GM12872 (cell line): ENCODE data around the gene SPOCK3.

ENCODE experiments used
- TF ChIP-seq, protein P1 (sequence below): IDR thresholded peaks from 3 replicates; pipeline ENCODE4 v1.5.1; 2011; ENCODE audit warnings: low read depth, mild to moderate bottlenecking, low read length, moderate library complexity; ENCODE audit not compliant: insufficient read depth

Gene SPOCK3

GRCh38 chr4:166965562-166965961 lies 268.7 kb downstream of the SPOCK3 start:
- TF ChIP-seq, protein P1, sequence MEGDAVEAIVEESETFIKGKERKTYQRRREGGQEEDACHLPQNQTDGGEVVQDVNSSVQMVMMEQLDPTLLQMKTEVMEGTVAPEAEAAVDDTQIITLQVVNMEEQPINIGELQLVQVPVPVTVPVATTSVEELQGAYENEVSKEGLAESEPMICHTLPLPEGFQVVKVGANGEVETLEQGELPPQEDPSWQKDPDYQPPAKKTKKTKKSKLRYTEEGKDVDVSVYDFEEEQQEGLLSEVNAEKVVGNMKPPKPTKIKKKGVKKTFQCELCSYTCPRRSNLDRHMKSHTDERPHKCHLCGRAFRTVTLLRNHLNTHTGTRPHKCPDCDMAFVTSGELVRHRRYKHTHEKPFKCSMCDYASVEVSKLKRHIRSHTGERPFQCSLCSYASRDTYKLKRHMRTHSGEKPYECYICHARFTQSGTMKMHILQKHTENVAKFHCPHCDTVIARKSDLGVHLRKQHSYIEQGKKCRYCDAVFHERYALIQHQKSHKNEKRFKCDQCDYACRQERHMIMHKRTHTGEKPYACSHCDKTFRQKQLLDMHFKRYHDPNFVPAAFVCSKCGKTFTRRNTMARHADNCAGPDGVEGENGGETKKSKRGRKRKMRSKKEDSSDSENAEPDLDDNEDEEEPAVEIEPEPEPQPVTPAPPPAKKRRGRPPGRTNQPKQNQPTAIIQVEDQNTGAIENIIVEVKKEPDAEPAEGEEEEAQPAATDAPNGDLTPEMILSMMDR: no peak

- TF ChIP-seq, protein P1: no peak
Observed at GRCh38 chr4:166957451-166957850, 276.8 kb downstream of the SPOCK3 start.

DNA sequence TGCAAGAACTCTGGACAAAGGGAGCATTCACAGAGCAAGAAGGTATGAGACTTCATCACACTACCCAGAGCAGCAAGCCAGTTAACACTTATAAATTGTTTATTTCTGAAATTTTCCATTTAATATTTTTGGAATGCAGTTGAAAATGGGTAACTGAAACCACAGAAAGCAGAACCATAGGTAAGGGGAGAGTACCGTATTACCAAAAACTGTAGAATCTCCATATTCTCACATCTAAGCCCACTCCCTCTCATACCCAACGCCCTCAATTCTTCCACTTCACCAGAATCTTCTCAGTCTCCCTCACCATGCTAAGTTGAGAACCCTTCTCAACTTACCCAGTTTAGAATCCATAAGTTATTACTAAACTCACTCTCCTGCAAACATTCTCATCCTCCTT lies 277.8 kb downstream of the SPOCK3 start:
- TF ChIP-seq, protein P1: no peak

GRCh38 chr4:166941629-166942028 lies 292.7 kb downstream of the SPOCK3 start:
- TF ChIP-seq, protein P1: no peak

- TF ChIP-seq, protein P1: no peak
Observed at GRCh38 chr4:166930464-166930863, 303.8 kb downstream of the SPOCK3 start.

GRCh38 chr4:166924424-166924823 lies 309.9 kb downstream of the SPOCK3 start:
- TF ChIP-seq, protein P1: no peak

DNA sequence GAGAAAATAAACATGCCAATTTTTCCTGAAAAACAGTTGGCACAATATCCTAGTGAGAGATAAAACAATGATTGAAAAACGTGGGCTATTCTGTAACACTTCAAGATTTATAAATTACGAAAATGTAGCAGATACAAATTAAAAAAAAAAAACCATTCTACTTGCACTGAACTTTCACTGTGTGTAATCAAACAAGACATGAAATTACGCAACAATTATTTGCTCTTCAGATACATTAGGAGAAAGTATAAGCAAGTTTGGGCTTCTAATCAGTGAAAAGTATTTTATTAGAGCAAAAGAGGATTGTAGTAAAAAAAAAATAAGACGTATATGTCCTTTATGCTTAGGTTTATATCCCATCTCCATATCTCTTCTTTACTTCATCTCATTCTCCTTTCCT lies 320.4 kb downstream of the SPOCK3 start:
- TF ChIP-seq, protein P1: no peak

GRCh38 chr4:166903408-166903807 lies 330.9 kb downstream of the SPOCK3 start:
- TF ChIP-seq, protein P1: no peak
